HG03469 (cell line): Measurements from ENCODE around the gene ALG3.
"Not testable (repeated sequence)": the region's sequence is repeated elsewhere in the genome, so short reads cannot be mapped to it uniquely, and the experiment has no call there.

ENCODE experiments used
- ATAC-seq: cut with Tn5 transposase; IDR thresholded peaks from one replicate; pipeline ENCODE4 v1.9.1; 2021; ENCODE audit warnings: mild to moderate bottlenecking, moderate library complexity, moderate number of reproducible peaks; ENCODE audit not compliant: unreplicated experiment

The ALG3 gene

DNA sequence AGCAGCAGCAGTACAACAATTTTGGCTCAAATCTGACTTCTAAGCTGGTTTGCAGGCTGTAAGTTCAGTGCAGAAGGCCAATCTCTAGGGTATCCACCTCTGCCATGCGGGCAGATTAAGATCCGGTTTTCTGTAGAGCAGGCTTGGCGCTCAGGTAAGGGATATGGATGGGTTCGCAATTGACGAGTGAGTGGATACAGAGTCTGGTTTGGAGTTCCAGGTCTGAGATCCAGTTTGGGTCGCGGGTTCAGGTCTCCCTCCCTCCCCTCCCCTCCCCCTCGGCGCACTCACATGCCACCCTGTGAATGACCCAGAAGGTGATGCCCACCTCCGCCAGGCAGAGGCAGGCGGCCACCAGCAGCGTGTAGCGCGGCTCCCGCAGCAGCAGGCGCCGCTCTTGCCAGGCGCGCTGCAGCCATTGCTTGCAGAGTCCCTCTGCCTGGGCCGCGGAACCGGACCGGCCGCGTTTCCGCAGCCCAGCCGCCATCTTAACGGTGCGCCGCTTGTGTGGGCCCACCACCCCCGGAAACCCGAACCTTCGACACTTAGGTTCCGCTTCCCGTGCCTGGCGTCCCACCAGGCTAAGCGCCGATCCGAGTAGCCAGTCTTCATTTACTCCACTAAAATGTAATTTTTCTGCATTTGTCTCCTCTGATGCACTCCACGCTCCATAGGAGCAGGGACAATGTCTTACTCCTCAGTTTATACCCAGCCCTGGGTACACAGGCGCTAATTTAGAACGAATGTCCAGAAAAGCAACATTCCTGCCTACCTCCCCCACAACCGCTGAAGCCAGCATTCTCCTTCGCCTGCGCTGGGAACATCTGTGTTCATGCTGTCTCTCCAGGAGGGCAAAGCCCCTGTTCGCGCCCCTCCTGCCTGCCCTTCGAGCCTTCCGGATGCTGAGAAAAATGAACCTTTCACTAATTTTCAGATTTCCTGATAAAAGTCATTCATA lies at the start of gene ALG3:
ALG3 (minus strand) TSS at position 509 of the 958 bp plus-strand sequence; CDS start at position 487, 22 bp downstream.
- ATAC-seq, result peak; percentile 28

DNA sequence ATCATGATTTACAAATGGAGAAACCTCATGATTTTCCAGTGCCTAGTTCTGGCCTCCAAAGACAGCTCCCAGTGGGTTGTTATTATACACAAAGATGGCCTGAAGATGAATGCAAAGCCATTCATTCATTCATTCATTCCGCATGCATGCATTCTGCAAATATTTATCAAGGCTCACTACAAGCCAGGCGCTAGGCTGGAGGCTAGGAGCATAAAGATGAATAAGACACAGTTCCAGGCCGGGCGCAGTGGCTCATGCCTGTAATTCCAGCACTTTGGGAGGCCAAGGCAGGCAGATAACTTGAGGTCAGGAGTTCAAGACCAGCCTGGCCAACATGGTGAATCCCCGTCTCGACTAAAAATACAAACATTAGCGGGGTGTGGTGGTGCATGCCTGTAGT lies 47.9 kb upstream of the ALG3 start:
- no peak for ATAC-seq

DNA sequence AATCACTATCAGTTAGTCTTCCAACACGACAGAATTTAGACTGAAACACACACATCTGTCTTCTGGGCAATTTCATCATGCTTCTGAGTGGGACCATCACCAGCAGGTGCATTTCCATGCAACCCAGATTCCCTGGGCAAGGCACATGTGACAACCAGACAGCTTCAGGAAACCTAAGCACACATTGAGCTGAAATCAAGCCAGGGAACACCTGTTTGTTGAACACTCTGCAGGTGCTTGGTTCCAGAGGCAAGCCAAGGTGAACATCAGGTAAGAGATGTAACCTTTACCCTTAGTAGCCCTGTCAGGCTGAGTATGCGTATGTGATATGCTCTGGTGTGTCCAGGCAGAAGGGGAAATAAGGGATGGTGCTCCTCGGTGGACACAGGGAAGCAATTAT lies 47.0 kb upstream of the ALG3 start:
- ATAC-seq, result no peak

GRCh38 chr3:184291738-184292445 lies 43.1 kb upstream of the ALG3 start:
- no peak for ATAC-seq

DNA sequence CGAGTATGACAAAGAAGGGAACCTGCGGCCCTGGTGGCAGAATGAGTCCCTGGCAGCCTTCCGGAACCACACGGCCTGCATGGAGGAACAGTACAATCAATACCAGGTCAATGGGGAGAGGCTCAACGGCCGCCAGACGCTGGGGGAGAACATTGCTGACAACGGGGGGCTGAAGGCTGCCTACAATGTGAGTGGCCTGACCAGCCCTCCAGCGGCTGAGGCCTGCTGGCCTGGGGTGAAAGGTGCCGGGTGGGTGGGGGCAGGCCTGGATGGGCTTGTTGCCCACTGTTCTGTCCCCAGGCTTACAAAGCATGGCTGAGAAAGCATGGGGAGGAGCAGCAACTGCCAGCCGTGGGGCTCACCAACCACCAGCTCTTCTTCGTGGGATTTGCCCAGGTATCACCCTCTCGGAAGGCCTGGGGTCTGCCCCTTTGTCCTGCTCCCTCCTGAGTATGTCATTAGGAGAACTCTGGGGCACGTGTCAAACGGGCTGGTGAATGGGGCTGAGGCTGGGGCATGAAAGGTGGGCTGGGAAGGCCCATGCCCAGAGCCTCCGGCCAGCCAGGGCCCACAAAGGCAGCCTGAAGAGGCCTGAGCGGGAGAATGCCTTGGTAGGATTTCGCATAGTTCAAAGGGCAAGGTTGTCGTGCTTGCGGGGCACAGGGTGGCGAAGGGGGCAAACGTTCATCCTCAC lies 42.4 kb upstream of the ALG3 start:
- no peak for ATAC-seq

DNA sequence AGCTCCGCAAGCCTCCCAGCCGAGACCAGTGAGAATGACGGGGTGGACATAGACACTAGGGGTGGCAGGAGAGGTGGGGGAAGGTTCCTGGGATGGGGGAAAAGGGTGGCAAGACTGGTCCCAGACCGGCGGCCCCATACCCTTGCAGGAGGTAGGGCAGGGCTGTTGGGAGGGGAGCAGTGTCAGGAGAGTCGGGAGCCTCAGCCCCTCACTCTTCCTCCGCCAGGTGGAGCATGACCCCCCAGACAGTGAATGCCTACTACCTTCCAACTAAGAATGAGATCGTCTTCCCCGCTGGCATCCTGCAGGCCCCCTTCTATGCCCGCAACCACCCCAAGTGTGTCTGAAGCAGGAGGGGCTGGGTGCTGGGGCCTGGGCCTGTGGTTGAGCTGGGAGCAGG lies 41.6 kb upstream of the ALG3 start:
- no peak for ATAC-seq

DNA sequence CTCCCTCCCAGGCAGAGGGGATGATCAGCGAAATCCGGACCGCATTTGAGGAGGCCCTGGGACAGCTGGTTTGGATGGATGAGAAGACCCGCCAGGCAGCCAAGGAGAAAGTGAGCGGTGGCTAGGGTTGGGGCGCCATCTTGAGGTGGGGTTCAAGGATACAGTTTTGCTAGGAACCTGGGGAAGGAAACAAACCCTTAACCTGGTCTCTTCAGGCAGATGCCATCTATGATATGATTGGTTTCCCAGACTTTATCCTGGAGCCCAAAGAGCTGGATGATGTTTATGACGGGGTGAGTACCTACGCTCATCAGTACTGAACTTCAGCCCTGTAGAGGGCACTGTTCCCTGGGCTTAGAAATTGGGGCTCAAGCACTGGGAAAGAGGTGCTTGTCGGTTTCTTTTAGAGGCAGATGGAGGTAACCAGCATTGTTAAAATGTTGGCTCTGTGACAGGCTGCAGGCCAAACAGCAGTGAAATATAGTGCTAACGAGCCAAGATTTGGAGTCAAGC lies 40.7 kb upstream of the ALG3 start:
- no peak for ATAC-seq

DNA sequence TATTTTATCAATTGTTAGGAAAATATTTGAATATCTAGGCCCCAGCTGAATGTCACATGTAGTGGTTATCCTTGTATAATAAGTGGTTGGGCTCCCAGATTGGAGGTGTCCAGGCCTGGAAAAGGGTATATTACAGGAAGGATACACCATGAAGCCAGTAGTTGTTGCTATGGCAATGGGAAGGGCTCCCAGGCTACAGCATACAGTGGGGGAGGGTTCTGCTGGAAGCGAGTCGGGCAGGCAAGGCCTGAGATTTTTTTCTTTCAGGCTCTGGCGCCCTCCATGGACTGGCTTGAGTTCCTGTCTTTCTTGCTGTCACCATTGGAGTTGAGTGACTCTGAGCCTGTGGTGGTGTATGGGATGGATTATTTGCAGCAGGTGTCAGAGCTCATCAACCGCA lies 35.9 kb upstream of the ALG3 start:
- ATAC-seq, result no peak

- no peak for ATAC-seq
Observed at GRCh38 chr3:184283681-184284080, 34.9 kb upstream of the ALG3 start.

DNA sequence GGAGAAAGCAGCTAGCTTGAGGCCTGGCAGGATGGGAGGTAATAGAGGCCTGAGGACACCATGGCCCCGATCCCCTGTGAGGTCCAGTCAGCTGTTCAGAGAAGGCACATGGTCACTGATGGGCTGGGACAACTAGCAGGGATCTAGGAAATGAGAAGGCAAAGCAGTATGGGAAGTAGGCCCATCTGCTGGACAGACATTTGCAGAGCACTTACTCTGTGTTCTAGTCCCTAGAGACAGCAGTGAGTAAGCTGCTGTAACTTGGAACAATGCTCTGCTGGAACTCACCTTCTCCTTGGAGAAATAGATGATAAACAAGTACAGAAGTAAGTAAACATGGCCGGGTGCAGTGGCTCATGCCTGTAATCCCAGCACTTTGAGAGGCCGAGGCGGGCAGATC lies 34.2 kb upstream of the ALG3 start:
- ATAC-seq, result no peak

DNA sequence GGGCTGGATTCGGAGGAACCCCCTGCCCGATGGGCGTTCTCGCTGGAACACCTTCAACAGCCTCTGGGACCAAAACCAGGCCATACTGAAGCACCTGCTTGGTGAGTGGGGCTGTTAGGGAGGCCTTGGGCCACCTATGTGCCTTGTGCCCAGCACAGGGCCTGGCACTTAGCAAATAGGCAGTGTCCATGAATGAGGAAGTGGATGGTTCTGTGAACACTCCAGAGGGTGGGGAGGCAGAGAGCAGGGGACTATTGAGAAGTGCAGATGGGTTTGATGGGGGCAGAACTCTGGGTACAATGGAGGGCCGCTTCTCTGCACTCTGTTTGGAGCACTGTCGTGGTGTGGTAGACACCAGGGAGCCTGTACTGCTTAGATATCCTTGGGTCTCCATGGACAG lies 28.6 kb upstream of the ALG3 start:
- ATAC-seq, result no peak

- ATAC-seq, result no peak
Observed at GRCh38 chr3:184275961-184276910, 27.5 kb upstream of the ALG3 start, which contains the start of gene ECE2. ECE2 (plus strand) TSS chr3:184276022; CDS start chr3:184276154, 132 bp downstream.

- ATAC-seq, result no peak
Observed at GRCh38 chr3:184275381-184275701, 26.6 kb upstream of the ALG3 start.

DNA sequence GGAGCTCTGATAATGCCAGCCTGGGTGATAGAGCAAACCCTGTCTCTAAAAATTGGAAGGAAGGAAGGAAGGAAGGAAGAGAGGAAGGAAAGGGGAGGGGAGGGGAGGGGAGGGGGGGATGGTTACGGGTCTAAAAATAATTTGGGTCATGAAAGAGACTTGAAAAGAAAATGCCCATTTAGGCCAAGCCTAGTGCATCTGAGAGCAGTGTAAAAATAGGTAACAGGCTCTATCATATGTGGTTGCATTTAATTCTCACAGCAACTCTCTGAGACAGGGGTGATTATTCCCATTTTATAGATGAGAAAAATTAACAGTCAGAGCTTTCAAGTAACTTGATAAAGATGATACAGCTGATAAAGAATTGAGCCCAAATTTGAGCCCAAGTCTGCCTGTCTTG lies 23.5 kb upstream of the ALG3 start:
- no peak for ATAC-seq

DNA sequence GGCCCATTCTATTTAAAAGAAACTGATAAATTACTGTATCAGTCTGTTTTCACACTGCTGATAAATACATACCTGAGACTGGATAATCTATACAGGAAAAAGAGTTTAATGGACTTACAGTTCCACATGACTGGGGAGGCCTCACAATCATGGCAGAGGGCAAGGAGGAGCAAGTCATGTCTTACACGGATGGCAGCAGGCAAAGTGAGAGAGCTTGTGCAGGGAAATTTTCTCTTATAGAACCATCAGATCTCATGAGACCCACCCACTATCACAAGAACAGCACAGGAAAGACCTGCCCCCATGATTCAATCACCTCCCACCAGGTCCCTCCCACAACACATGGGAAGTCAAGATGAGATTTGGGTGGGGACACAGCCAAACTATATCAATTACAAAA lies 18.5 kb upstream of the ALG3 start:
- ATAC-seq, result not testable (repeated sequence)

DNA sequence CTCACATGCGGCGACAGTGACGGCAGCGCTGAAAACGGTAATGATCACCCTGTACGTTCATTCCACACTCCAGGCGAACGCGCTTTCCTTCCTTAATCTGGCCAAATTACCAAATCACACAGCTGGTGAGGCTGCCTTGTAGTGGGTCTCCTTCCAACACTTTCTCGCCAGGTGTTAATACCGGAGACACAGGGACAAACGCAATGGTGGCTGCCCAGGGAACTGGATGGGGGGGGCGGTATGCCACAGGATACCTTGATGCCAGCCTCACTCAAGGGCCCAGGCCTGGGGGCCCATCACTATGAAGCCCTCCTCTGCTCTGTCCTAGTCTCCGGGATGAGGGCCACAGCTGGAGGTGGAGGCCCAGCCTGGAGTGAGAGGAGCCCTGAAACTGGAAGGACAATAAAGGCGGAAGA lies 14.0 kb upstream of the ALG3 start:
- no peak for ATAC-seq

- ATAC-seq, result no peak
Observed at GRCh38 chr3:184261854-184262763, 13.3 kb upstream of the ALG3 start.

GRCh38 chr3:184261270-184261853 lies 12.6 kb upstream of the ALG3 start, which contains the start of gene CAMK2N2:
CAMK2N2 (minus strand) TSS chr3:184261553; CDS start chr3:184261285, 268 bp downstream.
- ATAC-seq, result no peak
